SK-MEL-5 (cell line): ENCODE data around the gene PLXNA4. TPM values are rescaled to one million over a fixed set of nuclear protein-coding genes. Genes with fewer than 3 reads are reported as not detected.

ENCODE experiments used
- DNase-seq: peaks from one replicate; pipeline ENCODE4 v3.0.0-alpha.2; 2016; ENCODE audit warnings: low read depth, low spot score
- in situ Hi-C: cut with HindIII; loops from 2 replicates; pipeline ENCODE4 v1.10.0; 2016; ENCODE audit warnings: low sequenced_read_pairs, high pct_unique_total_duplicates, low pct_unique_long_range_greater_than_20kb
- total RNA-seq: library from RNA; depleted of rRNA; stranded (reverse); fragments of >200 nt; shearing (Covaris generic); gene quantifications from 2 replicates; pipeline ENCODE4 v1.2.3, GENCODE V29; 2014

The PLXNA4 gene
- total RNA-seq, 1 experiment from 2014 or later: 0.18 TPM

- in situ Hi-C loops: no loop called here
- DNase-seq: no peak
Observed at GRCh38 chr7:132574223-132574622, 2.0 kb downstream of the PLXNA4 start.

GRCh38 chr7:132573251-132573955, 2.9 kb downstream of the PLXNA4 start:
- in situ Hi-C loops: no loop called here
- no peak for DNase-seq

- in situ Hi-C loops: no loop called here
Observed at GRCh38 chr7:132572526-132572925, 3.7 kb downstream of the PLXNA4 start.

GRCh38 chr7:132571970-132572369, 4.3 kb downstream of the PLXNA4 start:
- in situ Hi-C loops: no loop called here
- DNase-seq: no peak

More at GRCh38 chr7:132572526-132572925, 3.7 kb downstream of the PLXNA4 start:
- no peak for DNase-seq

- no peak for DNase-seq
- in situ Hi-C loops: no loop called here
Observed at GRCh38 chr7:132569884-132570614, 6.2 kb downstream of the PLXNA4 start.

GRCh38 chr7:132568962-132569361, 7.3 kb downstream of the PLXNA4 start:
- DNase-seq: no peak
- in situ Hi-C loops: no loop called here

GRCh38 chr7:132565885-132566284, 10.4 kb downstream of the PLXNA4 start:
- in situ Hi-C loops: no loop called here
- no peak for DNase-seq

- in situ Hi-C loops: no loop called here
- no peak for DNase-seq
Observed at GRCh38 chr7:132565441-132565840, 10.8 kb downstream of the PLXNA4 start.

GRCh38 chr7:132564849-132565248, 11.4 kb downstream of the PLXNA4 start:
- in situ Hi-C loops: no loop called here
- no peak for DNase-seq

GRCh38 chr7:132564090-132564489, 12.2 kb downstream of the PLXNA4 start:
- in situ Hi-C loops: no loop called here
- DNase-seq: no peak

- no peak for DNase-seq
- in situ Hi-C loops: no loop called here
Observed at GRCh38 chr7:132562690-132563089, 13.6 kb downstream of the PLXNA4 start.

- in situ Hi-C loops: no loop called here
- no peak for DNase-seq
Observed at GRCh38 chr7:132561763-132562162, 14.5 kb downstream of the PLXNA4 start.

- peak; percentile 38 for DNase-seq
- in situ Hi-C loops: no loop called here
Observed at GRCh38 chr7:132560825-132561529, 15.3 kb downstream of the PLXNA4 start.

- in situ Hi-C loops: no loop called here
- DNase-seq: no peak
Observed at GRCh38 chr7:132560105-132560504, 16.2 kb downstream of the PLXNA4 start.

GRCh38 chr7:132558815-132559214, 17.5 kb downstream of the PLXNA4 start:
- no peak for DNase-seq
- in situ Hi-C loops: no loop called here

- in situ Hi-C loops: no loop called here
- DNase-seq: peak; percentile 67
Observed at GRCh38 chr7:132557489-132558044, 18.7 kb downstream of the PLXNA4 start.

GRCh38 chr7:132554446-132554845, 21.8 kb downstream of the PLXNA4 start:
- no peak for DNase-seq
- in situ Hi-C loops: no loop called here

GRCh38 chr7:132553031-132553430, 23.2 kb downstream of the PLXNA4 start:
- in situ Hi-C loops: no loop called here
- DNase-seq: no peak
